CD4-positive, CD25-positive, alpha-beta regulatory T cell (primary cell): ENCODE measurements around the gene OVCA2. TPM values are rescaled to one million over a fixed set of nuclear protein-coding genes. Genes with fewer than 3 reads are reported as not detected.

ENCODE experiments used
- ATAC-seq, 2 donors: fragments of 150-1000 bp; cut with Tn5 transposase; one replicate each; pipeline ENCODE4 v1.10.0; 2021; ENCODE audit warnings: low read depth in 2 of 2, moderate number of reproducible peaks in 2 of 2, moderate library complexity in 1 of 2
- DNase-seq, 3 donors: peaks; one replicate each; pipeline versions ENCODE4 v3.0.0 to v3.0.0-alpha.2; 2012 to 2022; ENCODE audit warnings: mixed read lengths in 1 of 3
- H3K27ac ChIP-seq: one replicate; pipeline ENCODE4 v1.7.0; 2013; ENCODE audit warnings: mild to moderate bottlenecking, low read length; ENCODE audit not compliant: insufficient read depth, poor library complexity, severe bottlenecking
- H3K27me3 ChIP-seq: one replicate; pipeline ENCODE4 v1.7.0; 2013; ENCODE audit warnings: low read length; ENCODE audit not compliant: control insufficient read depth, insufficient read depth
- H3K36me3 ChIP-seq: one replicate; pipeline ENCODE4 v1.7.0; 2013; ENCODE audit warnings: mild to moderate bottlenecking, low read length, moderate library complexity; ENCODE audit not compliant: control insufficient read depth, insufficient read depth
- H3K4me1 ChIP-seq: 2 replicates; pipeline ENCODE4 v1.7.0; 2013; ENCODE audit warnings: mild to moderate bottlenecking, low read length; ENCODE audit not compliant: insufficient read depth, control insufficient read depth, poor library complexity, severe bottlenecking
- H3K4me3 ChIP-seq: one replicate; pipeline ENCODE4 v1.7.0; 2013; ENCODE audit warnings: low read depth, mild to moderate bottlenecking, low read length, moderate library complexity
- H3K9me3 ChIP-seq, 2 experiments: 1 replicate in 1 of 2; 2 replicates in 1 of 2; pipeline ENCODE4 v1.7.0; 2013; ENCODE audit warnings: low read length in 2 of 2, mild to moderate bottlenecking in 1 of 2, moderate library complexity in 1 of 2; ENCODE audit not compliant: control insufficient read depth in 2 of 2
- H3K27ac Mint-ChIP-seq, 3 donors: one replicate each; pipeline ENCODE4 v1.8.0; 2020 to 2022; ENCODE audit warnings: mild to moderate bottlenecking in 3 of 3, mixed read lengths in 3 of 3, moderate library complexity in 2 of 3
- H3K27me3 Mint-ChIP-seq: one replicate; pipeline ENCODE4 v1.8.0; 2022; ENCODE audit warnings: mild to moderate bottlenecking, mixed read lengths
- H3K36me3 Mint-ChIP-seq: one replicate; pipeline ENCODE4 v1.8.0; 2020; ENCODE audit warnings: mixed read lengths
- H3K4me1 Mint-ChIP-seq, 4 donors: one replicate each; pipeline ENCODE4 v1.8.0; 2020 to 2022; ENCODE audit warnings: mixed read lengths in 4 of 4, mild to moderate bottlenecking in 1 of 4
- H3K4me3 Mint-ChIP-seq, 4 donors: one replicate each; pipeline ENCODE4 v1.8.0; 2020 to 2022; ENCODE audit warnings: mild to moderate bottlenecking in 4 of 4, mixed read lengths in 4 of 4, moderate library complexity in 3 of 4
- H3K9me3 Mint-ChIP-seq, 7 donors: one replicate each; pipeline ENCODE4 v1.8.0; 2020 to 2022; ENCODE audit warnings: mixed read lengths in 7 of 7, mild to moderate bottlenecking in 3 of 7, moderate library complexity in 2 of 7
- polyA plus RNA-seq, 4 donors: library from polyadenylated mRNA; unstranded; fragments of 300-500 nt; fragmentation: Illumina TruSeq; gene quantifications; one replicate each; pipeline ENCODE4 v1.2.3, GENCODE V29; 2021
- total RNA-seq: library from RNA; stranded (reverse); gene quantifications from one replicate; pipeline ENCODE4 v1.2.3, GENCODE V29; 2022

The OVCA2 gene
- total and polyA plus RNA-seq, 5 donors from 2014 or later: 30.8 to 106 (median 76.0) TPM

DNA sequence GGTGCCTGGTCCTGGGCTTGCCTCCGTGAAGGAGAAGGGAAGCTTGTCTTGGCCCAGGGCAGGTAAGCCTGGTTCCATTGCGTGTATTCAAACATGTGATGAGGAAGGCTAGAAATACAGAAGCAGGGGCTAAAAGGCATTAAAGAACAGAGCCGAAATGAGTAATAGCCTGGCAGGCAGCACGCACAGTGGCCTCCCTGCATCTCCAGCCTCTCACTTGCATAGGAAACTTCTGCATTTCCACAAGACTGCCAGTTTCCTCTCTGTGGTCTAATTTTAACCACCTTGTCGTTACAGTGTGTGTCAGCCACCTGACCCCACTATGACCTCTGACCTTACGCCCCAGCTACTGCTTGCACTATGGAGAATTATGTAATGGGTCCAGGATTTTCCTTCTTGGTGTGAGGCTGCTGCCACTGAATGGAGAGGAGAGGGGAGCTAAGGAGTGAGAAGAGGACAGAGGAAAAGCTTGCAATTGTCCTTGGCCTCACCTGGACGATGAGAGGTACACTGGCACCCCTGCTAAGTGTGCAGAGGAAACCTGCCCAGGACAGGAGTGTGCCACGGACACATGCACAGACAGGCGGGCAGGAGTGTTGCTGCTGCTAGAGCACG, 45.9 kb downstream of the OVCA2 start:
- peaks cover 26% of the 10 kb centered on the region for H3K4me1 ChIP-seq
- no peak overlapping the region for H3K4me3 ChIP-seq
- ATAC-seq (peak; percentile 32 to 39), DNase-seq (peak in 1 of 3 donors; percentile 50)
- H3K9me3 Mint-ChIP-seq: no peaks in the 10 kb centered on the region
- H3K27me3 ChIP-seq: no peaks in the 10 kb centered on the region
- no peak overlapping the region for H3K27ac ChIP-seq
- peaks cover 0 to 51% (median 35%) of the 10 kb centered on the region in 4 donors for H3K4me1 Mint-ChIP-seq
- H3K36me3 ChIP-seq: peaks cover 10% of the 10 kb centered on the region
- no peaks in the 10 kb centered on the region for H3K9me3 ChIP-seq
- peak overlapping the region; percentile 24 to 76 (median 74) for H3K27ac Mint-ChIP-seq
- peak overlapping the region in 1 of 4 donors; percentile 48 for H3K4me3 Mint-ChIP-seq
- H3K27me3 Mint-ChIP-seq: no peaks in the 10 kb centered on the region
- peaks cover 46% of the 10 kb centered on the region for H3K36me3 Mint-ChIP-seq

GRCh38 chr17:2089021-2089422, 47.2 kb downstream of the OVCA2 start:
- DNase-seq: no peak
- peak; percentile 12 to 16 for ATAC-seq
- Histone ChIP-seq H3K27ac (peak overlapping the region; percentile 64), H3K27me3 (no peaks in the 10 kb centered on the region), H3K4me3 (peak overlapping the region; percentile 94), H3K36me3 (peaks cover 5% of the 10 kb centered on the region), H3K9me3 (no peaks in the 10 kb centered on the region), H3K4me1 (peaks cover 26% of the 10 kb centered on the region)
- Mint-ChIP-seq H3K27me3 (no peaks in the 10 kb centered on the region), H3K4me1 (peaks cover 0 to 55% (median 35%) of the 10 kb centered on the region in 4 donors), H3K36me3 (peaks cover 36% of the 10 kb centered on the region), H3K9me3 (no peaks in the 10 kb centered on the region), H3K4me3 (peak overlapping the region; percentile 75 to 94 (median 90)), H3K27ac (peak overlapping the region; percentile 86 to 99 (median 93))

DNA sequence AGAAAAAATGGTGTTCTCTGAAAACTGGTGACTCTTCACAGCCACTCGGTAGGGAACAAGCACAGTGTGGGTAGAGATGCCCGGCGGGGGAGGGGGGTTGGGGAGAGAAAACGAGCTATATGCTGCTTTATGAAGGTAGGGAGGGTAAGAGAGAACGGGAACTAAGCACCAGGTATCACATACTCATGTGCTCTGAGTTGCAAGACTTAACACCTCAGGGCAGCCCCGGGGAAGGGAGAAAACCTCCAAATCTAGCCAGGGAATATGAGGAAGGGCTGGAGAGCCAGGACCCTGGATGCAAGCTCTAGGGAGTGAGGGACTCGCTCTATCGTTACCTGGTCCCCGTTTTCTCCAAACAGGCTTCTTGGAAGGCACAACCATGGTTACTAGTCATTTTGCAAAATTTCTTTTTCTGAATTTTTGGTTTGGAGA, 48.4 kb downstream of the OVCA2 start:
- Histone ChIP-seq H3K27ac (peak overlapping the region; percentile 64), H3K4me3 (peak overlapping the region; percentile 94), H3K36me3 (peaks cover 5% of the 10 kb centered on the region), H3K27me3 (no peaks in the 10 kb centered on the region), H3K9me3 (no peaks in the 10 kb centered on the region), H3K4me1 (peaks cover 26% of the 10 kb centered on the region)
- DNase-seq: peak in 1 of 3 donors; percentile 26
- no peaks in the 10 kb centered on the region for H3K9me3 Mint-ChIP-seq
- peak in 1 of 2 donors; percentile 6 for ATAC-seq
- no peaks in the 10 kb centered on the region for H3K27me3 Mint-ChIP-seq
- H3K4me3 Mint-ChIP-seq: peak overlapping the region; percentile 57 to 94 (median 90)
- peak overlapping the region; percentile 86 to 99 (median 93) for H3K27ac Mint-ChIP-seq
- H3K4me1 Mint-ChIP-seq: peaks cover 0 to 52% (median 34%) of the 10 kb centered on the region in 4 donors
- peaks cover 26% of the 10 kb centered on the region for H3K36me3 Mint-ChIP-seq

GRCh38 chr17:2090804-2091534, 49.1 kb downstream of the OVCA2 start:
- H3K4me1 Mint-ChIP-seq: peaks cover 0 to 52% (median 34%) of the 10 kb centered on the region in 4 donors
- H3K27ac Mint-ChIP-seq: peak overlapping the region in 2 of 3 donors; percentile 42 to 86
- no peak for DNase-seq
- Histone ChIP-seq H3K9me3 (no peaks in the 10 kb centered on the region), H3K4me1 (peaks cover 26% of the 10 kb centered on the region), H3K27me3 (no peaks in the 10 kb centered on the region), H3K36me3 (peaks cover under 1% of the 10 kb centered on the region), H3K4me3 (no peak overlapping the region), H3K27ac (no peak overlapping the region)
- H3K9me3 Mint-ChIP-seq: no peaks in the 10 kb centered on the region
- ATAC-seq: no peak
- H3K4me3 Mint-ChIP-seq: peak overlapping the region in 2 of 4 donors; percentile 57 to 94
- peaks cover 19% of the 10 kb centered on the region for H3K36me3 Mint-ChIP-seq
- no peaks in the 10 kb centered on the region for H3K27me3 Mint-ChIP-seq

DNA sequence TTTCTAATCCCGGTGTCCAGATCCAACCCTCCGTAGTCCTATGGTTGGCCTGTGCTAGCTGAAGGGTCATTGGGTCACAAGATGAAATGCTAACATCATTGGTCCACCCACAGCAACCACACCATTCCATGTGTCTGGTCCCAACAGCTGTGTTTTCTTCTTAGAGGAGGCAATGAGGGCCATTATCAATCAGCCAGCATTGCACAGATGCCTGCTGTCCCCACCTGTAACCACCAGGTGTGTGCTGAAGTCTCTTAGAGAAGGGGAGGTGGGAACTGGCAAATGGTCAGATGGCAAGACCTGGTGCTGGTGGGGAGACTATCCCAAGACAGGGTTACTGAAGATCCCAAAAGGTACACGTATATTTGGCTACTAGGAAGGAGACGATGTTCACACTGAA, 50.4 kb downstream of the OVCA2 start:
- peaks cover 26% of the 10 kb centered on the region for H3K4me1 ChIP-seq
- peak overlapping the region in 2 of 3 donors; percentile 65 to 80 for H3K27ac Mint-ChIP-seq

More for the DNA sequence above, 50.4 kb downstream of the OVCA2 start:
- Histone ChIP-seq H3K27ac (no peak overlapping the region), H3K36me3 (peaks cover 1% of the 10 kb centered on the region), H3K4me3 (no peak overlapping the region), H3K27me3 (no peaks in the 10 kb centered on the region), H3K9me3 (no peaks in the 10 kb centered on the region)
- Mint-ChIP-seq H3K36me3 (peaks cover 11% of the 10 kb centered on the region), H3K9me3 (no peaks in the 10 kb centered on the region), H3K27me3 (no peaks in the 10 kb centered on the region), H3K4me3 (peak overlapping the region in 2 of 4 donors; percentile 30 to 74), H3K4me1 (peaks cover 0 to 50% (median 35%) of the 10 kb centered on the region in 4 donors)
- no peak for DNase-seq
- ATAC-seq: no peak

Other genes with a start within 250 kb of the OVCA2 start
- gene SMYD4, start 212.1 kb upstream of the OVCA2 start, total RNA-seq: 25.8 TPM
- gene SMYD4, start 212.1 kb upstream of the OVCA2 start, polyA plus RNA-seq: 10 to 100 TPM in 3 of 4 donors, 1 to 10 TPM in 1; 7.2 to 12.5 (median 12.2) TPM
- 66.3 TPM for gene RPA1, start 212.0 kb upstream of the OVCA2 start, total RNA-seq
- 10 to 100 TPM; 69.7 to 94.5 (median 81.7) TPM for gene RPA1, start 212.0 kb upstream of the OVCA2 start, polyA plus RNA-seq
- gene RTN4RL1, start 16.7 kb upstream of the OVCA2 start, total RNA-seq: 0.35 TPM
- under 1 TPM in 2 of 4 donors, not detected in 2; 0.14 to 0.28 TPM for gene RTN4RL1, start 16.7 kb upstream of the OVCA2 start, polyA plus RNA-seq
- gene DPH1, start 11.9 kb upstream of the OVCA2 start, total RNA-seq: 70.0 TPM
- 10 to 100 TPM; 32.4 to 40.4 (median 36.4) TPM for gene DPH1, start 11.9 kb upstream of the OVCA2 start, polyA plus RNA-seq
- 1.3 TPM for gene HIC1, start 13.1 kb downstream of the OVCA2 start, total RNA-seq
- under 1 TPM in 3 of 4 donors, not detected in 1; 0.14 to 0.75 (median 0.54) TPM for gene HIC1, start 13.1 kb downstream of the OVCA2 start, polyA plus RNA-seq